HG03378 (cell line): ENCODE results near the gene MRPL17.
"Not testable (repeated sequence)": the region's sequence is repeated elsewhere in the genome, so short reads cannot be mapped to it uniquely, and the experiment has no call there.

ENCODE experiments used
- ATAC-seq: cut with Tn5 transposase; IDR thresholded peaks from one replicate; pipeline ENCODE4 v1.9.1; 2021; ENCODE audit warnings: mild to moderate bottlenecking, moderate library complexity; ENCODE audit not compliant: unreplicated experiment

The MRPL17 gene

GRCh38 chr11:6684068-6684467 lies 928 bp upstream of the MRPL17 start:
- not testable (repeated sequence) for ATAC-seq

DNA sequence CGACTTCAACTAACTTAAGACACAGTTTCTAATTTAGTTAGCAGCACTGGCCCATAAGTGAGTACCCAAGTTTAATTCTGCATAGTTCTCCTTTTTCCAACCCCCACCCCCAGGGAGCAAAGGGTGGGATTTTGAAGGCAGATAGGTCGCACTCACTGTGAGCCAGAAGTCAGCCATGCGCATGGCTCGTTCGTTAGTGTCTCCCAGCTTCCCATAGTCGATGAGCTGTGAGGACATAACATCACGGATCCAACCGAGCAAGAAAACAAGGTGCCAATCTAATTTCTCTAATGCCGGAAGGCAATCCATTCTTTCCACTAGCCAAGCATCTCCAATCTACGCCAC lies 577 bp downstream of the MRPL17 start:
- no peak for ATAC-seq

- no peak for ATAC-seq
Observed at GRCh38 chr11:6681949-6682348, 1.2 kb downstream of the MRPL17 start.

DNA sequence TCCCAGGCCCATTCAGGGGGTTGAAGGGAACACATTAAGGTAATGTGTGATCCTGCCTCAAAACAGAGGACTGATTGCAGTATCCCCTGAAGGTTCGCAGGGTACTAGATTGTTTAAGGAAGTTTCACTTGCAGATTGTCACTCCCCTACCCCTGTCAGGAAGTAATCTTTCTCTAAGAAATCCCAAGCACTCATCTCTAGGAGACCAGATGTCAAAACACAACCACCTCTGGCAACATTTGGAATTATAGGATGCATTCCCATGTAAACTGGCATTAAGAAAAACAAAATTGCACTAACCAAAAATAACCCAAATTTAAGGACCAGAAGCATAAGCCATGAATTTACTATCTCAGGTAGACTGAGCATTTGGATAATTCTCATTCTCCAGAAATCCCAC lies 1.6 kb downstream of the MRPL17 start:
- no peak for ATAC-seq

GRCh38 chr11:6677018-6677417 lies 6.1 kb downstream of the MRPL17 start:
- ATAC-seq: no peak

DNA sequence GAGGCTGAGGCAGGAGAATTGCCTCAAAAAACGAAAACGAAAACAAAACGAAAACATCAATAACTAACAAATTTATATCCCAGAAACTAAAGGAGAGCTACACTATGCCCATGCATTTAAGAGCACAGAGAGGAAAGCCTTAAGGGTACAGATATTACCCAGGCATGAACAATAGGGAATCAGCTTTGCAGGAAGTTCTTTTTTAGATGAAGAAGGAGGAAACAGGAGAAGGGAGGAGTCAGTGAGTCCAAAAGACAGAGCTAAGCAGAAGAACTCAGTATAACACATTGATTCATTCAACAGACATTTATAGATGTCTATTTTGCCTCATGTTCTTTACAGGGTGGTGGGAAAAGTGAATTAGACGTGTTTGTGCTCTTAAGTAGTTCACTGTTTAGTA lies 8.3 kb downstream of the MRPL17 start:
- no peak for ATAC-seq

DNA sequence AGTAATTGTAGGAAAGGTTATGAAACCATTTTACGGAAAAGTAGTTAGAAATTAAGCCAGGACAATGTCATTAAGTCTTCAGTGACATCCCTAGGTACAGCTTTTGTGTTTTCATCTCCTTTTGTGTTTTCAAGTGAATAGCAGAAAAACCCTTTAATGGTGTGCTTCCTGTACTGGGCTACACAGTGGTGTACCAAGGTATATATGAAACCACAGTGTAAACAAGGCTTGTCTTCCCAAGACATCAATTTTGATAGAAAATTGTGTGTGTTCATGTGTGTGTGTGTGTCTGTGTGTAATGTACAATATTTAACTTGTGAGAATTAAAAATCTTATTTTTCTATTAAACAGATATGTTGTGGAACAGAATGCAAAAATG lies 8.9 kb downstream of the MRPL17 start:
- ATAC-seq: no peak

DNA sequence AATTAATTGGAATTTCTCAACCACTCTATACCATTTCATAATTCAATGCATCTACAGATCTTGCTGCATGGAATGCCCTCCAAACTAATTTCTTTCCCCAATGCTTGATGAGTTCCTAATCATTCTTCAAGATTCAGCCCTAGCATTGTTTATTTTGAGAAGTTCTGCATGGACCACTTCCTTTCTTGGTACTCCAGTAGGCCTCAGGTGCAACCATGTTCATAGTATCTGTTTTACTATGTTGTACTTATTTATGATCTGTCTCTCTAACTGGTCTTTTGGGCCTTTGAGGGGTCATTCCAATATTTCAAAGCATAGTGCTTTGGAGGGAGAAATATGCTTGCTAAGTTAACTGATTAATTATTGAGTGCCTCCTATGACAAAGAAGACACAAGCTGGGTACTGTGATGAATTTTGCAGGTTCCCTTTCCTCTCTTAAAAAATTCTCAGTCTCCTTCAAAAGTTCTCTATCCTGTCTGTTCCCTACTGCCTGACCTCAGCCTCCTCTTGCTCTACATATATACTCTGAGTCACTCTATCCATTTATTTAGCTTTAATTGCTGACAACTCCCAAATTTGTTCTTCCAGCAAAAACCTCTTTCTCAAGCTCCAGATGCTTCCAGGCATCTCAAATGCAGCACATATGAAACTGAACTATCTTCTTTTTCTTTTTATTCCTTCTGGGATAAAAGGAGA lies 9.5 kb downstream of the MRPL17 start:
- ATAC-seq: no peak

- no peak for ATAC-seq
Observed at GRCh38 chr11:6671991-6672390, 11.1 kb downstream of the MRPL17 start.

- no peak for ATAC-seq
Observed at GRCh38 chr11:6670202-6670830, 12.8 kb downstream of the MRPL17 start.

- peak; percentile 78 for ATAC-seq
Observed at GRCh38 chr11:6667733-6668374, 15.3 kb downstream of the MRPL17 start.

DNA sequence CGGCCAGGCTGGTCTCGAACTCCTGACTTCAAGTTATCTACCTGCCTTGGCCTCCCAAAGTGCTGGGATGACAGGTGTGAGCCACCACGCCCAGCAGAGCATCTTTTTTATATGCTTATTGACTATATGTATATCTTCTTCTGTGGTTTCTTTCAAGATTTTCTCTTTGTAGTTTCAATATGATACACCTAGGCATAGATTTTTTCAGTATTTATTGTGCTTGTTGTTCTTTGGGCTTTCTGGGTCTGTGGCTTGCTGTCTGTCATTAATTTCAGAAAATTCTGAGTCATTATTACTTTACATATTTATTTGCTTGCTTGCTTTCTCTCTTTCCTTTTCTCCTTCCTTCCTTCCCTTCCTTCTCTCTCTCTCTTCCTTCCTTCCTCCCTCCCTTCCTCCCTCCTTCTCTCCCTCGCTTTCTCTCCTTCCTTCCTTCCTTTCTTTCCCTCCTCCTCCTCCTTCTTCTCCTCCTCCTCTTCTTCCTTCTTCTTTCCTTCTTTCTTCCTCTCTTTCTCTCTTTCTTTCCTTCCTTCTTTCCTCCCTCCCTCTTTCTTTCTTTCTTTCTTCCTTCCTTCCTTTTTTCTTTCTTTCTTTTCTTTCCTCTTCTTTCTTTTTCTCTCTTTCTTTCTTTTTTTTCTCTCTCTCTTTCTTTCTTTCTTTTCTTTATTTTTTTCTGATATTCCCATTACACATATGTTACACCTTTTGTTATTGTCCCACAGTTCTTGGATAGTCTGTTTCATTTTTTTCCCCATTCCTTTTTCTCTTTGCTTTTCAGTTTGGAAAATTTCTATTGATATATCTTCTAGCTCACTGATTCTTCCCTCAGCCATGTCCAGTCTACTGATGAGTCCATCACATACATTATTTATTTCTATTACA lies 16.6 kb downstream of the MRPL17 start:
- no peak for ATAC-seq

GRCh38 chr11:6664551-6664950 lies 18.6 kb downstream of the MRPL17 start:
- no peak for ATAC-seq

- no peak for ATAC-seq
Observed at GRCh38 chr11:6663794-6664469, 19.2 kb downstream of the MRPL17 start.

GRCh38 chr11:6660712-6661111 lies 22.4 kb downstream of the MRPL17 start:
- no peak for ATAC-seq

DNA sequence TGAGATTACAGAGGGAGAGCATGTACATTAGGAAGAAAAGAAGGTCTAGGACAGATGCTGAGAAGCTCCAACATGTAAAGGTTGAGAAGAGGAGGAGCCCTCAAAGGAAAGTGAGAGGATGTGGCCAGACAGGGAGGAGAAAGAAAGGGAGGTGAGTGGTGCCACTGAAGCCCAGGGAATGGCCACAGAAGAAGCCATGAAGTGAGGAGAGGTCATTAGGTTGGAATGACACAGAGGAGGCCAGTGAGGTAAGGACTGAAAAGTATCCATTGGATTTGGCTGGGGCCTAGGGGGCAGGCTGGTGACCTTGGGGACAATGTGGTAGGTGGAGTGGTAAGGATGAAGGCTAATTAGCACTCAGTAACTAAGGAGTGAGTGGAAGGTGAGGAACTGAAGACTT lies 24.5 kb downstream of the MRPL17 start:
- ATAC-seq: no peak

GRCh38 chr11:6657346-6657745 lies 25.8 kb downstream of the MRPL17 start:
- ATAC-seq: no peak

GRCh38 chr11:6656936-6657335 lies 26.2 kb downstream of the MRPL17 start:
- no peak for ATAC-seq

DNA sequence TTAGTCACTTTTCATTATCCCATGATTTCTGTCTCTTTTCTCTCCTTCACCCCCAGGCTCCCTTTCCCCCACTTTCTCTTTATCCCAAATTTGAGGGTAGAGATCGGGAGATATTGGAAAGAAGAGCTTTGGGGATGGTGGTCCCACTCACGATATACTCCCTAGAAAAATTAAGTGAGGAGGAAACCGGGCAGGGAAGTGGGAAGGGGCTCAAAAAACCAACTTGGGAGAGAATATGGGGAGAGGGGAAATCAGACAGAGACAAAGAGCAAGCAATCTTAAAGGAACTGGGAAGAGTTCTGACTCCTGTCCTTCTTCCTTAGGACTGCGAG lies 26.6 kb downstream of the MRPL17 start:
- ATAC-seq: no peak

GRCh38 chr11:6655790-6656583 lies 27.2 kb downstream of the MRPL17 start, which contains the start of gene DCHS1:
TSS of gene DCHS1 (minus strand) at chr11:6655809. CDS start at chr11:6641613, 14,196 bp downstream.
- no peak for ATAC-seq
